Natural killer cell treated with Interleukin-12 subunit alpha and Interleukin-12 subunit beta and Interleukin-15 and Interleukin-18, amount 100 ng/mL, for 72 hours (primary cell): Measurements from ENCODE around the gene RBBP7. TPM values are rescaled to one million over a fixed set of nuclear protein-coding genes. Genes with fewer than 3 reads are reported as not detected.

ENCODE experiments used
- ATAC-seq, 2 donors: fragments of 150-1000 bp; cut with Tn5 transposase in 1 of 2; sonication (Bioruptor Pico), chemical (Tn5 transposase) in 1 of 2; 2 replicates each; pipeline ENCODE4 v1.10.0; 2021
- DNase-seq: peaks from one replicate; pipeline ENCODE4 v3.0.0; 2022; ENCODE audit warnings: low spot score
- H3K27ac Mint-ChIP-seq, 2 donors: 1 replicate in 1 of 2; 2 replicates in 1 of 2; pipeline ENCODE4 v1.8.0; 2022; ENCODE audit warnings: mixed read lengths in 2 of 2, mild to moderate bottlenecking in 1 of 2, moderate library complexity in 1 of 2
- H3K27me3 Mint-ChIP-seq, 2 donors: 1 replicate in 1 of 2; 2 replicates in 1 of 2; pipeline ENCODE4 v1.8.0; 2022; ENCODE audit warnings: mixed read lengths in 2 of 2
- H3K36me3 Mint-ChIP-seq: one replicate; pipeline ENCODE4 v1.8.0; 2022; ENCODE audit warnings: mixed read lengths
- H3K4me1 Mint-ChIP-seq, 2 donors: 1 replicate in 1 of 2; 2 replicates in 1 of 2; pipeline ENCODE4 v1.8.0; 2022; ENCODE audit warnings: low read depth in 2 of 2, mixed read lengths in 2 of 2, mild to moderate bottlenecking in 1 of 2
- H3K4me3 Mint-ChIP-seq: one replicate; pipeline ENCODE4 v1.8.0; 2022; ENCODE audit warnings: mixed read lengths
- H3K9me3 Mint-ChIP-seq: 2 replicates; pipeline ENCODE4 v1.8.0; 2022; ENCODE audit warnings: mixed read lengths
- total RNA-seq, 2 donors: library from RNA; stranded (reverse); gene quantifications; one replicate each; pipeline ENCODE4 v1.2.3, GENCODE V29; 2022

Gene RBBP7
- total RNA-seq, 2 donors from 2014 or later: 131 to 157 TPM

GRCh38 chrX:16852617-16853179 is 17.5 kb downstream of the RBBP7 start:
- Mint-ChIP-seq H3K4me1 (peaks cover 17 to 21% of the 10 kb centered on the region in 2 donors), H3K27ac (peak overlapping the region; percentile 60 to 93), H3K4me3 (no peak overlapping the region), H3K27me3 (no peaks in the 10 kb centered on the region), H3K9me3 (no peaks in the 10 kb centered on the region), H3K36me3 (peaks cover 11% of the 10 kb centered on the region)
- no peak for DNase-seq
- peak in 1 of 2 donors; percentile 80 for ATAC-seq

DNA sequence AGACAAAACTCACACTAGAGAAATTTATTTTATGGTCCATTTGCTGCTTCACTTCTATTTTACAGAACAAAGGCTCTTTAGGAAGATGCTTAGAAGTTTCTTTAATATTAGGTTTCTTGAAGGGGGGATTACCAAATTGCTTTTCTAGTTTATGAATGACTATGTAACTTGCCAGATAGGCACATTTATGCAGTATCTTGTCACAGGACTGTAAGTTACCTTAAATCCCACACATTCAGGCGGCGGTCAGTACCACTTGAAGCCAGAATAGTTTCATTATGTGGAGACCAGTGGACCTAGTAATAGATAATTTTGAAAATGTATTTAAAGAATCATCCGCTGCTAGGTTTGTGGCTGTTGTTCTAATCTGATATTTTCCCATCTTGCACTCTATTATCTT is 18.3 kb downstream of the RBBP7 start:
- Mint-ChIP-seq H3K36me3 (peaks cover 8% of the 10 kb centered on the region), H3K4me3 (no peak overlapping the region), H3K27ac (peak overlapping the region in 1 of 2 donors; percentile 60), H3K27me3 (no peaks in the 10 kb centered on the region), H3K4me1 (peaks cover 13 to 20% of the 10 kb centered on the region in 2 donors), H3K9me3 (no peaks in the 10 kb centered on the region)
- no peak for DNase-seq
- ATAC-seq: no peak

DNA sequence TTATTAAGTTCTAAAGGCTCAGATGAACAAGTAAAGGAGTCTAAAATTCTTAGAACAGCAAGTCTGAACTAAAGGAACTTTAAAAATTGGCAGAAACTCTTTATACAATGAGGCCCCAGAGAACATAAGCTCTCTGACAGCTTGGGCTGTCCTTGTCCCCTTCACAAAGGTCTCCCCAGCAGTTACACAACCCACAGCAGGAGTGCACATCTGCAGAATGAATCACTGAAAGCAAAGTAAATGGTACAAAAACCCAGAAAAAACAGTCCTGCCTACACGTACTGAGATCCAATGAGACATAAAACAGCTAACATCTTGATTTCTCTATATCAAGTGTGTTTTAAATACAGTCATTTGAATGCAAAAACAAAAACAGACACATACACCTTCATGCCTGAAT is 18.7 kb downstream of the RBBP7 start:
- H3K4me1 Mint-ChIP-seq: peaks cover 9 to 16% of the 10 kb centered on the region in 2 donors
- no peaks in the 10 kb centered on the region for H3K27me3 Mint-ChIP-seq
- no peak overlapping the region for H3K4me3 Mint-ChIP-seq
- ATAC-seq: no peak
- no peak for DNase-seq
- H3K36me3 Mint-ChIP-seq: peaks cover 5% of the 10 kb centered on the region
- H3K9me3 Mint-ChIP-seq: no peaks in the 10 kb centered on the region
- no peak overlapping the region for H3K27ac Mint-ChIP-seq

- Mint-ChIP-seq H3K27me3 (no peaks in the 10 kb centered on the region), H3K4me3 (no peak overlapping the region), H3K4me1 (peaks cover 2 to 3% of the 10 kb centered on the region in 2 donors), H3K27ac (no peak overlapping the region), H3K9me3 (no peaks in the 10 kb centered on the region), H3K36me3 (peaks cover 5% of the 10 kb centered on the region)
- DNase-seq (no peak), ATAC-seq (no peak)
These were observed 21.6 kb downstream of the RBBP7 start for GRCh38 chrX:16848541-16848940.

- Mint-ChIP-seq H3K4me1 (no peaks in the 10 kb centered on the region), H3K27me3 (no peaks in the 10 kb centered on the region), H3K27ac (no peak overlapping the region), H3K4me3 (no peak overlapping the region), H3K36me3 (peaks cover 5% of the 10 kb centered on the region), H3K9me3 (no peaks in the 10 kb centered on the region)
- ATAC-seq (no peak), DNase-seq (no peak)
These were observed 24.5 kb downstream of the RBBP7 start for GRCh38 chrX:16845686-16846085.

DNA sequence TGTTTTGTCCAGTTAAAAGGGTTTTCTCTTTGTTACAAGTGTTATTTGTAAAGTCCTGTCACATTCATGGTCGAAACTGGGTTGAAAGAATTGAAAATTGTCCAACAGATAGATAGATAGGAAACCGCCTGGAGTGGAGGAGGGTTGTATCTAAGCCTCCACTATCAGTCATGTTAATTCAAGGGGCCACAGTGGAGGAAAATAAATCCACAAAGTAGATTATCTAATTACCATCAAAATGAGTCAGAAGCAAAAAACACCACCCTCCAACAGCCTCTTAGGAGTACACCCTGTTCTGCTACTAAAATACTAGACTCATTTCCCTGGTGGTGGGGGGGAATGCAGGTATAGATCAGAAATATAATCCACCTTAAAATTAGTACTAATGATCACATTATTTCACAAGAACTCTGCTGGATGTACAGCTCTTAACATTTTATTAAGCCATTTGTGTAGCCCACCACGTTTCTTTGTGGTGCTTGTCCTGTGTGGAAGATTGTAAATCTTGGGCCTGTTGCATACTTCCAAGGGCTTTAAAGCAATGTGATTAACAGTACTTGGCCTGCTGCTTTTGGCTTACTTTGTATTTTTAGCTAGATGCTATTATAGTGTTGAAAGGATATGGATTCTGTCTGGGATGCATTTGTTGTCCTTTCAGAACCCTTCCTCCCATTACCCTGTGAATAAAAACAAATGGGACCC is 26.8 kb downstream of the RBBP7 start:
- DNase-seq: no peak
- H3K4me3 Mint-ChIP-seq: no peak overlapping the region
- peaks cover 2% of the 10 kb centered on the region for H3K36me3 Mint-ChIP-seq
- H3K9me3 Mint-ChIP-seq: no peaks in the 10 kb centered on the region
- H3K27me3 Mint-ChIP-seq: no peaks in the 10 kb centered on the region
- no peaks in the 10 kb centered on the region for H3K4me1 Mint-ChIP-seq
- ATAC-seq: no peak
- no peak overlapping the region for H3K27ac Mint-ChIP-seq

GRCh38 chrX:16842684-16843083 is 27.5 kb downstream of the RBBP7 start:
- Mint-ChIP-seq H3K27me3 (no peaks in the 10 kb centered on the region), H3K27ac (no peak overlapping the region)
- no peak for ATAC-seq

DNA sequence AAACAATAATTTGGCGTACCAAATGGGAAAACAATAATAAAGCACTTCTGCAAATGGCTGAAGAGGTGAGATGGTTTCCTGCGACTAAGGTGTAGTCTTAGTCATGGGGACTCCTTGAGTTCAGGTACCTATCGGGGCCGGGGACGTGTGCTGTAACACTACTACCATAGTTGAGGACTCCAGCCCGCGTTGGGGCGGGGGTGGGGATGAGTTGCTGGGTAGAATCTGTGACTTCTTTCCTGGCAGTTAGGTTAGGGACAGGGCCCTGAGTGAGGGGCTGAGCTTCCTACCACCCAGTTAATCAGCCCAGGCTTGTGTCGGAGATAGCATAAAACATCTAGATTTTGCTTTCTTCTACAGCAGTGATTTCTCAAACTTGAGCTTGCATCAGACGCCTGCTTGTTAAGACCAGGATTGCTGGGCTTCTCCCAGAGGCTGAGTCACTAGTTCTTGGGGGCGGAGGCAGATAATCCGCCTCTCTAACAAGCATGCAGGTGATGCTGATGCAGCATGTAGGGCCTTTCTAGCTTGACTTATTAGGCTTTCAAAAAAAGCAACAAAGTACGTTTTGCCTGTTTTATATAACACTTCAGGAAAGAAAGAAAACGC is 30.2 kb downstream of the RBBP7 start:
- Mint-ChIP-seq H3K4me3 (no peak overlapping the region), H3K36me3 (no peaks in the 10 kb centered on the region)

More at GRCh38 chrX:16842684-16843083, 27.5 kb downstream of the RBBP7 start:
- H3K9me3 Mint-ChIP-seq: no peaks in the 10 kb centered on the region
- DNase-seq: no peak
- no peaks in the 10 kb centered on the region for H3K36me3 Mint-ChIP-seq
- H3K4me3 Mint-ChIP-seq: no peak overlapping the region
- no peaks in the 10 kb centered on the region for H3K4me1 Mint-ChIP-seq

GRCh38 chrX:16839219-16839851 is 30.8 kb downstream of the RBBP7 start:
- Mint-ChIP-seq H3K4me1 (peaks cover 5 to 10% of the 10 kb centered on the region in 2 donors), H3K36me3 (no peaks in the 10 kb centered on the region), H3K27ac (no peak overlapping the region), H3K27me3 (no peaks in the 10 kb centered on the region), H3K9me3 (no peaks in the 10 kb centered on the region), H3K4me3 (no peak overlapping the region)
- no peak for DNase-seq
- no peak for ATAC-seq

More for the DNA sequence above, 30.2 kb downstream of the RBBP7 start:
- DNase-seq (no peak), ATAC-seq (no peak)
- no peak overlapping the region for H3K27ac Mint-ChIP-seq
- peaks cover 5 to 10% of the 10 kb centered on the region in 2 donors for H3K4me1 Mint-ChIP-seq
- no peaks in the 10 kb centered on the region for H3K9me3 Mint-ChIP-seq
- H3K27me3 Mint-ChIP-seq: no peaks in the 10 kb centered on the region

DNA sequence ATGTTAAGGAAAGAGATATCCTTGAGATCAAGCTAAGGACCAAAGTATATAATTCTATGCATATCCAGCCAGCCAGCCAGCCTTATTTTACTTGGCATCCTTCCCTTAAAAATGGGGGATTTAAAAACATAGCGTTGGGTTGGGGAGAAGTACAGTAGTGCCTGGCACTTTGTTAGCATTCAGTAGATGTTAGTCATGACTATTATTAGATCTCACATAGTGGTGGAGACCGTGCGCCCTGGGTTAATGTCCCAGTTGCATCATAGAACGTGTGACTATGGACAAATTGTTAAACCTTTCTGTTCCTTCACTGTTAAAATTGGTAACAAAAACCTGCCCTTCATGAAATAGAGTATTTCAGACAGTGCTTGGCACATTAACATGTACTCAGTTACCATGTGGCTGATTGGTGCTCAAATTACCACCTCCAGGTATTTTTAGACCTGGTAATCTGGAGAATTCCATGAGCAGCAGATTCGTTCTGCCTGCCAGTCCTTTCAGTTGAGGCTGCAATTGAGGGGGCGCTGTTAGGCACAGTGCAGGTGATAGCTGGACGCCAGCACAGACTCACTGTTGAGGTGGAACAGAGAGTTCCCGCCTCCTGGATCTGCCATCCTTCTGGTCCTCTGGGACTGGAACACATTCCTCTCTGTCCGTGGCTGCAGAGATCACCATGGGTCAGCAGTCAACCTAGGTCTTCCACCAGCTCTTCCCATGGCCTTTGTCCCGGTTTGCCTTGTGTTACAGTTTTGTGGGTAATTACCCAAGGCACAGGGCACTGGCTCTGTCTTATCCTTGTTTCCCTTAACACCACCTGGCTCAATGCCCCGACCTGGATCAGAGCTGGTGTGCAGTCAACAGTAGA is 31.7 kb downstream of the RBBP7 start:
- H3K36me3 Mint-ChIP-seq: no peaks in the 10 kb centered on the region
- peaks cover 5 to 10% of the 10 kb centered on the region in 2 donors for H3K4me1 Mint-ChIP-seq
- no peak for ATAC-seq
- no peaks in the 10 kb centered on the region for H3K9me3 Mint-ChIP-seq
- H3K4me3 Mint-ChIP-seq: no peak overlapping the region
- DNase-seq: no peak
- no peaks in the 10 kb centered on the region for H3K27me3 Mint-ChIP-seq
- no peak overlapping the region for H3K27ac Mint-ChIP-seq

GRCh38 chrX:16836371-16836770 is 33.8 kb downstream of the RBBP7 start:
- H3K27ac Mint-ChIP-seq: peak overlapping the region in 1 of 2 donors; percentile 47
- H3K9me3 Mint-ChIP-seq: no peaks in the 10 kb centered on the region
- DNase-seq: no peak
- peak; percentile 82 to 84 for ATAC-seq
- no peak overlapping the region for H3K4me3 Mint-ChIP-seq
- H3K36me3 Mint-ChIP-seq: peaks cover 4% of the 10 kb centered on the region
- no peaks in the 10 kb centered on the region for H3K27me3 Mint-ChIP-seq
- peaks cover 5 to 10% of the 10 kb centered on the region in 2 donors for H3K4me1 Mint-ChIP-seq

DNA sequence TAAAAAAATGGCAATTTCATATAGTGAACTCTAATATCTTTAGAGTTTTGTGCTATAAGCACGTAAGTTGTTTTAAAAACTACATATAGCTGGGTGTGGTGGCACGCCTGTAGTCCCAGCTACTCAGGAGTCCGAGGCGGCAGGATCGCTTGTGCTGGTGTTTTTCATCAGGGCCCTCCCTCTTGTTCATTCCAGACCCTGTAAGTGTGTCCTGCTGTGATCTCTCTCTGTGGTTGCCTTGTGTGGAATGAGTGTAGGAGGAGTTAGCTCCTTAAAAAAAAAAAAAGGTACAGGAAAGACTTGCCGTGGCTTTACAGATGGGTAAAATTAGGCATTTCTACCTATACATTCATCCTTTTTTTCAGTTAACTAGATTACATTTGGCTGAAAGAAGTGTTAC is 35.4 kb downstream of the RBBP7 start:
- ATAC-seq: no peak
- peaks cover 4% of the 10 kb centered on the region for H3K36me3 Mint-ChIP-seq
- H3K9me3 Mint-ChIP-seq: no peaks in the 10 kb centered on the region
- H3K4me3 Mint-ChIP-seq: no peak overlapping the region
- no peak for DNase-seq
- no peaks in the 10 kb centered on the region for H3K27me3 Mint-ChIP-seq
- H3K4me1 Mint-ChIP-seq: peaks cover 5 to 10% of the 10 kb centered on the region in 2 donors
- no peak overlapping the region for H3K27ac Mint-ChIP-seq

DNA sequence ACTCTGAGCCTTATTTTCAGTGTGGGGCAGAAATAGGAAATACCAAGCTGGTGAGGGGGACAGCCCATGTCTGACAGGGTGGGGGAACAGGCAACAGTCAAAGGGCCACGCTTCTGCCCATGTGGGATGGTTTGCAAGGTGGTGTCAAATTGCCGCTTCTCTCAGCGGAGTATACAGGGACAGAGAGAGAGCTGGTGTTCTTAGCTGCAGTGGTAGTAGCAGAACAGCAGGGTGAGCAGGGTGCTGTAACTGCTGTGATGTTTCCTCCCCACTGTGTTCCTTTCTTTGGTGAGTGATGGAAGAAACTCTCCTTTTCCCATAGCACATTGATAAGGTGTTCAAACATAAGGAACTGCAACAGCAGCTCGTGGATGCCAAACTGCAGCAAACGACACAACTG is 37.9 kb downstream of the RBBP7 start:
- H3K36me3 Mint-ChIP-seq: peaks cover 4% of the 10 kb centered on the region
- no peaks in the 10 kb centered on the region for H3K9me3 Mint-ChIP-seq

More for the DNA sequence above, 37.9 kb downstream of the RBBP7 start:
- no peak overlapping the region for H3K27ac Mint-ChIP-seq
- ATAC-seq: no peak
- H3K27me3 Mint-ChIP-seq: no peaks in the 10 kb centered on the region
- H3K4me3 Mint-ChIP-seq: no peak overlapping the region
- no peak for DNase-seq
- peaks cover 5 to 10% of the 10 kb centered on the region in 2 donors for H3K4me1 Mint-ChIP-seq
